ENCODE measurements around the gene CYTH2.
"Not testable (repeated sequence)": the region's sequence is repeated elsewhere in the genome, so short reads cannot be mapped to it uniquely, and the experiment has no call there.

The CYTH2 gene

DNA sequence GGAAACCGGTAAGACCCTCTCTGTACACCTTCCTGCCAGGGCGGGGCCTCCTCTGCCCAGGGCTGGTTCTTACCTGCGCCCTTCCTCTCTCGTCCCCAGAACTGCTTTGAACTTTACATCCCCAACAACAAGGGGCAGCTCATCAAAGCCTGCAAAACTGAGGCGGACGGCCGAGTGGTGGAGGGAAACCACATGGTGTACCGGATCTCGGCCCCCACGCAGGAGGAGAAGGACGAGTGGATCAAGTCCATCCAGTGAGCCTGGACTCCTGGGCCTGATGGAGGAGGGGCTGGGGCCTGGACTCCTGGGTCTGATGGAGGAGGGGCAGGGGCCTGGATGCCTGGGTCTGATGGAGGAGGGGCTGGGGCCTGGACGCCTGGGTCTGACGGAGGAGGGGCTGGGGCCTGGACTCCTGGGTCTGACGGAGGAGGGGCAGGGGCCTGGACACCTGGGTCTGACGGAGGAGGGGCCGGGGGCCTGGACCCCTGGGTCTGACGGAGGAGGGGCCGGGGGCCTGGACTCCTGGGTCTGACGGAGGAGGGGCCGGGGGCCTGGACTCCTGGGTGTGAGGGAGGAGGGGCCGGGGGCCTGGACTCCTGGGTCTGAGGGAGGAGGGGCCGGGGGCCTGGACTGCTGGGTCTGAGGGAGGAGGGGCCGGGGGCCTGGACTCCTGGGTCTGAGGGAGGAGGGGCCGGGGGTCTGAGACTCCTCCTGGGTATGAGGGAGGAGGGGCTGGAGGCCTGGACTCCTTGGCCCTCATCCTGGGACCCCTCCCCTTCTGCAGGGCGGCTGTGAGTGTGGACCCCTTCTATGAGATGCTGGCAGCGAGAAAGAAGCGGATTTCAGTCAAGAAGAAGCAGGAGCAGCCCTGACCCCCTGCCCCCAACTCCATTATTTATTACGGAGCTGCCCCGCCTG, 9.4 kb downstream of the CYTH2 start:
- DNase-seq = no peak

- no peak for DNase-seq
Observed at GRCh38 chr19:48479686-48480085, 10.5 kb downstream of the CYTH2 start.

GRCh38 chr19:48480183-48480557, 11.0 kb downstream of the CYTH2 start:
- DNase-seq = no peak

DNA sequence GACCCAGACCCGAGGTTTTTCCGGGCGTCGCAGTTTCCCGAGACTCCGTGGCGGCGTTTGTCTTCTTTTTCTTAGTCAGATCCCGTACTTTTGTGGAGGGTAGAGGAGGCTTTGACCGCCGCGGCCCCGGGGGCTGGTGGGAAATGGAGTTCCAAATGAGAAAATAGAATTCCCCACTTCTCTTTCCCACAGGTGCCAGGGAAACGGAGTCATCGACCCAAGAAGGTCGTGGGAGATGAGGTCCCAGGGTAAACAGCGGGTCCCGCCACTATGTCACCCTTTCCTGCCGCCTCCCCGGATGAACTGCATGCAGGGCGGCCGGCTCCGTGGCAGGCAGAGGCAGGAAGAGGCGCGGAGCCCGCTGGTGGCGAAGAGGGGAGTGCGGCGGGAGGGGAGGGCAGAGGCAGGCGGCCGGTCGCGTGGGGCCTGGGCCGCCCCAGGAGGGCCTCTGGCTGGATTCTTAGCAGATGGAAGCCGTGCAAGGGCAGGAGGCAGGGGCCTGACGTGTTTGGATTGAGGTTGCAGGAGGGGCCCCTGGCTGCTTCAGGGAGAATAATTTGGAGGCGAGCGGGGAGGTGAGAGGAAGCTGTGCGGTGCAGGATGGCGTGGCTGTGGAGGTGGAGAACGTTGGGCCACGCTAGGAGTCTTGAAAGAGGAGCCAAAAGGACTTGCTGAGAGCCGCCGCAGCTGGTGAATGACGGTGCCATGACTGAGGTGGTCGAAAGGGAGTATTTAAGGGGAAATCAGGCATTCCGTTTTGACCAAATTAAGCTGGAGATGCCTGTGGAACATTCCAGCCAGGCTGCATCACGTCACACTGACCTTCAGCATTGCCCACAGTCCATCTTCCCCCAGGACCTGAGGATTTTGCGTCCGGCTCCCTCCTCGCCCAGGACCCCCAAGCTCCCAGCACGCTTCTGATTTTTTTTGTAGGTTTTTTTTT, 11.7 kb downstream of the CYTH2 start:
- no peak for DNase-seq

- peak; percentile 28 for DNase-seq
Observed at GRCh38 chr19:48481846-48482639, 12.9 kb downstream of the CYTH2 start.

DNA sequence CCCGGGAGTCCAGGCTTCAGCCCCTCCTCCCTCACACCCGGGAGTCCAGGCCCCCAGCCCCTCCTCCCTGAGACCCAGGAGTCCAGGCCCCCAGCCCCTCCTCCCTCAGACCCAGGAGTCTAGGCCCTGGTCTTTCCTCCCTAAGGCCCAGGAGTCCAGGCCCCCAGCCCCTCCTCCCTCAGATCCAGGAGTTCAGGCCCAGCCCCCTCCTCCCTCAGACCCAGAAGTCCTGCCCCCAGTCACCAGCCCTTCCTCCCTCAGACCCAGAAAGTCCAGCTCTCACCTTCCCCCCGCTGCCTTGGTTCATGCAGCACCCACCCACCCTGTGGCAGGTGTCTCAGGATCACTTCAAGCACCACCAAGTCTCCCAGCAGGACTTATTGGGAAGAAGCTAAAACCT, 14.1 kb downstream of the CYTH2 start:
- no peak for DNase-seq

GRCh38 chr19:48484247-48484893, 15.2 kb downstream of the CYTH2 start:
- DNase-seq = no peak

DNA sequence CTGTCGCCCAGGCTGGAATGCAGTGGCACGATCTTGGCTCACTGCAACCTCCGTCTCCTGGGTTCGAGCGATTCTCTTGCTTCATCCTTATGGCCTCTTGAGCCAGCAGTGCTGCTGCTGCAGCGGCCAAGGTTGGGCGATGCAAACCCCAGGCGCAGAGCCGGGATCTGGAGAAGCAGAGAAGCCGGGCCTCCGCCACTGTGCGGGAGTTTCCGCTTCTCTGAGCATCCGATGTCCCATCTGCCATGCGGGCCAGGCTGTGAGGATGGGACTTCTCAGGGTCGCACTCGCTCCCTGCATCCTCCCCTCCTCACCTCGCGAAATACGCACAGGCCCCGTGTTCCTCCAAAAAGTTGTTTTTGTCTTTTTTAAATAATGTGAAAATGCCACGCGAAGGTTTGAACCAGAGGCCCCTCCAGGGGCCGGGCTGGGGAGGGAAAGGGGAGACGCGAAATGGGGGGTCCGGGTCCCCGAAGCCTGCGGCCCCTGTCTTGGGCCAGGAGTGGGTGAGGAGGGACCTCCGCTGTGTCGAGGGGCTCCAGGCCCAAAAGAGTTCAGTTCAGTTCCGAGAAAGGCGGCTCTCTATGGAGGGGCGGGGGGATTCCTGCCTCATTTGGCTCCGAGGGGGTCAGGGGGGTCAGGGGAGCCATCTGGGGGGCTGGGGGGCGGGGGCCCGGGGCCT, 15.9 kb downstream of the CYTH2 start:
- DNase-seq = no peak

- not testable (repeated sequence) for DNase-seq
Observed at GRCh38 chr19:48486706-48487105, 17.5 kb downstream of the CYTH2 start.

- DNase-seq = no peak
Observed at GRCh38 chr19:48487544-48487943, 18.4 kb downstream of the CYTH2 start.

DNA sequence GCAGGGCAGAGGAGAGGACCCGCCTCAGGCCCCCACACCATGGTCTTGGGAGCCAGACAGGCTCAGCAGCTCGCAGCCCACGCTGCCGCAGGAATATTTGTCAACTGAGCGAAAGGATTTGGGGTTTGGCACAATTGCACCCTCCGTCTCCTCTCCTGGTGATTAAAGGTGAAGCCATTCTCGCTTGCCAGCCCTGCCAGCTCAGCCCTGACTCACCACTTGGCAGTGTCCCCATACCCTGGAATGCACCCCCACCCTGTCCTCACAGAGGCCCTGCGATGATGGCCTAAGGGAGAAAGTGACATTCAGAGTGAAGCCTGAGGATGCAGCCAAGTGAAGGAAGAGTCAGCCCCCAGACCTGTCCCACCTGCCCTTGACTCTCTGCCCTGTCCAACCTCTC, 18.8 kb downstream of the CYTH2 start:
- DNase-seq = peak; percentile 19

- DNase-seq = not testable (repeated sequence)
Observed at GRCh38 chr19:48488478-48488877, 19.3 kb downstream of the CYTH2 start.

DNA sequence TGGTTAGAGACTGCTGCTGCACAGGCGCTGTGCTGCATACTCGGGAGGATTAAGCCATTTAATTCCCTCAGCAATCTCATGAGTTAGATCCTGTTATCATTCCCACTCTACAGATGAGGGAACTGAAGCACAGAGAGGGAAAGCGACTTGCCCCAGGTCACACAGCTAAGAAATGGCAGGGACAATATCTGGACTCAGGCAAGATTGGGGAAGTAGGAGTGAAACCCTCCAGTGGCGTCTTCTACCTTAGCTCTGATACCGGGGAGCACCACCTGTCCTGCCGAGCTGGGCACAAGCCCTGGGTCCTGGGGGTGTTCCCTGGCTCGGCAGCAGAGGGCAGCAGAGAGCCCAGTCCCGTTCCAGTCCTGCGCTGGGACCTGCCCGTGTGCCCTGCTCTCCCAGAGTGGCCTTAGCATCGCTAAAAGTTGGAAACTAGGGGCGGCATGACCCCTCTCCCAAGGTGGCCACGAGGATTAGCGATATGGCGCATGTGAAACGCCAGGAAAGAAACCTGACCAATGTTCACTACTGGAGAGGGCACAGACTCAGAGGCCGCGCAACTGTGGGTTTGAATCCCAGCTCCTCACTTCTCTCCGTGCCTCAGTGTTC, 20.5 kb downstream of the CYTH2 start:
- DNase-seq = peak; percentile 53

DNA sequence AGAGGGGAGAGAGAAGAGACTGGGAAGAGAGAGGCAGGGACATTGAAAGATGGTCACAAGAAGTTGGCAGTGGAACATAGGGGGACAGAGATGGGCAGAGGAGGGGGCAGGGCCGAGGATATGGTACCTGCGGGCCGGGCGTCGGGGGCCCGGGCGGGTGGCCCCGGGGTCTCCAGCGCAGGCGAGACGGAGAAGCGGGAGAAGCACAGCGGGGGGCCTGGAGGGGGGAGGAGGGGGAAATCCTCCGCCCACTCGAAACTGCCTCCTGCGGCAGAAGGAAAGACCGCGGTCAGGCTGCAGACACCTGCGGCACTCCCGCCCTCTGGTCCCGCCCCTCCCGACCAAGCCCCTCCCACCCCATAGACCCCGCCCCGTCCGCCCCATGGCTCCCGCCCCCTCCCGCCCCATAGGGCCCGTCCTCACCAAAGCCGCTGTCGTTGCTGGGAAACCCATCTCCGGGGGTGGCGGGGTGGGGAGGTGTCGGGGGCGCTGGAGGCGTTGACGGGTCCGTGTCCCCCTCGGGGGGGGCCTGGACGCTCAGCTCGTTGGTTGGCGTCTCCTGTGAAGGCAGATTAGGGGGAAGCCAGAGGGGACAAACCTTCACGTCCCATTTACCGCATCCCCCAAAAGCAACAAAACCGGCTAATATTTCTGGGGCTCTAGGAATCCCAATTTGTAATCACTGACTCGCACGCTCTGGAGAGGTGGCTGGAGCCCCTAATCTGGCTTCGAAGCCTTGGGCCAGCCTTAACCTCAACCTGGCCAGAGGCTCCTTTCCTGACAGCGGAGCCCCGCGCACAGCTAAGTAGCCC, 22.0 kb downstream of the CYTH2 start:
- DNase-seq = peak; percentile 49

DNA sequence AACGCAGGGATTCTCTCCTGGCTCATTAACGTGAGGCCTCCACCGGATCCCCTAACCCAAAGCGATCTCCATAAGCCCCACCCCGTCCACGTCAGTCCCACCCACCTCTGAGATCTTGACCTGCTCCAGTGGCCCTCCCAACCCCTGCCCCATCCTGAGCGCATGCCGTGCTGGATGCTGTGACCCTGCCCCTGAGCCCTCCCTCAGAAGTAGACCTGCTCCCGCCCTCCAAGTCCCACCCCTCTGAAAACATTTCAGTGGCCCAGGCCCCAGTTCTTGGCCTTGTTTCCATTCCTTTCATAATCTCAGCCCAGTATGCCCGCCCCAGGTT, 22.6 kb downstream of the CYTH2 start:
- no peak for DNase-seq

DNA sequence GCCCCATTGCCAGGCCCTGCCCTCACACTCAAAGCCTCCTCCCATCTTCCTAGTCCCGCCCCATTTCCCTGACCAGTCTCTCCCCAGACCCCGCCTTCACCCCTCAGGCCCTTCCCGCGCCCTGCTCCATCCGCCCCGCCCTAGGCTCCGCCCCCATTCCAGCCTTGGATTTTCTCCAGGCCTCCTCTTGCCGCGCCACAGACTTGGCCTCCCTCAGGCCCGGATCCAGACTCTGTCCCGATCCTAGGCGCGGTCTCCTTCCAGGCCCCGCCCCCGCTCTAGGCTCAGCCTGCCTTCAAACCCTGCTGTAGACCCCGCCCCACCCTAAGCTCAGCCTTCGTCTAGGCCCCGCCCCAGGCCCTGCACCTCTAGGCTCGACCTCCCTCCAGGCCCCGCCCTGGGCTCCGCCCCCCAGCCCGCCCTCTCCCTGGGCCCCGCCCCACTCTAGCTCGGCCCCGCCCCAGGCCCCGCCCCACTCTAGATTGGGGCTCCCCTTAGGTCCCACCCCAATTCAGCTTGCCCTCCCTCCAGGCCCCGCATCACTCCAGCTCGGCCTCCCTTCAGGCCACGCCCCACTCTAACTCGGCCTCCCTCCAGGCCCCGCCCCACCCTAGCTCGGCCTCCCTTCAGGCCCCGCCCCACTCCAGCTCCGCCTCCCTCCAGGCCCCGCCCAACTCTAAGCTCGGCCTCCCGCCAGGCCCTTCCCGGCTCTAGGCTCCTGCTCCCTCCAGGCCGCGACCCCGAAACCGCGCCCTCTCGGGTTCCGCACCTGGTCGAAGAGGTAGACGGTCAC, 24.0 kb downstream of the CYTH2 start:
- DNase-seq = peak; percentile 99

DNA sequence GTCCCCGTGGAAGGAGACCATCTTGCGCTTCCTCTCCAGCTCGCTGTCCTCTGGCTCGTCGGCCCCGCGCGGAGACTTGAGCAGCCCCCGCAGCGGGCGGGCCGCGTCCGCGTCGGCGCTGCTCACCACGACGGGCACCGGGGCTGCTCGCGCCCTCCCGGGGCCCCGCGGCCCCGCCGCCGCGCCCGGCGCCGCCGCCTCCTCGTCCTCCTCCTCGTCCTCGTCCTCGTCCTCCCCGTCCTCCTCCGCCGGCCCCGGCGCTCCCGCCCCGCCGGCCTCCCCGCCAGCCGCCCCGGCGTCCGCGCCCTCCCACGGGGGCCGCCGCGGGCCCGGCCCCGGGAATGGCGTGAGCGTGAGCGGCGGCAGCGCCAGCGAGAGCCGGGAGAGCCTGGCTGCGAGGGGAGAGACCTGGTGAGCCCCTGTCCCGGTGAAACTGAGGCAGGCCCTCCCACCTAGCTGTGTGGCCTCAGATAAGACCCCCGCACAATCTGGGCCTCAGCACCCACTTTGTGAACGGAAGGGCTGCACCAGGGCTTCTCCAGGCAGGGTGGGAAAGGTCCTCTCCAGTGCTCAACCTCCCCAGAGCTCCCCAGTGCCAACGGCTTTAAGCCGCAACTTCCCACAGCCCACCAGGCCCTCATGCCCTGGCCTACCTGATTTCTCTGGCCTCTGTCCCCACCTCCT, 24.7 kb downstream of the CYTH2 start:
- DNase-seq = no peak

- no peak for DNase-seq
Observed at GRCh38 chr19:48495396-48495795, 26.2 kb downstream of the CYTH2 start.

Data from NCI-H2029 (cell line).